Measurements from ENCODE around the gene CCSER1.
"Not testable (repeated sequence)": the region's sequence is repeated elsewhere in the genome, so short reads cannot be mapped to it uniquely, and the experiment has no call there.

The CCSER1 gene

GRCh38 chr4:90695411-90695810 lies 568.2 kb downstream of the CCSER1 start:
- Histone ChIP-seq H3K36me3 (ENCODE audit: insufficient read depth, low read length) (no peaks in the 10 kb centered on the region), H4K20me1 (ENCODE audit: insufficient read depth, low read length, poor library complexity, severe bottlenecking) (no peaks in the 10 kb centered on the region), H2AFZ (ENCODE audit: low read length) (no peak overlapping the region), H3F3A (ENCODE audit: low read depth) (no peaks in the 10 kb centered on the region), H3K9me3 (ENCODE audit: insufficient read depth, low read depth, low read length) (no peaks in the 10 kb centered on the region), H3K79me2 (ENCODE audit: insufficient read depth, low read length) (no peaks in the 10 kb centered on the region), H3K4me3 (ENCODE audit: low read length, poor library complexity, severe bottlenecking) (no peak overlapping the region), H3K9me2 (replicated peaks; ENCODE audit: low read depth, low read length) (no peaks in the 10 kb centered on the region), H3K9ac (ENCODE audit: low read depth, low read length, poor library complexity, severe bottlenecking) (no peak overlapping the region), H3K4me2 (ENCODE audit: low read depth, low read length, poor library complexity, severe bottlenecking) (no peak overlapping the region), H3K4me1 (ENCODE audit: insufficient read depth, low read length, poor library complexity, severe bottlenecking) (no peaks in the 10 kb centered on the region), H3K27me3 (ENCODE audit: insufficient read depth, low read length, poor library complexity, severe bottlenecking) (no peaks in the 10 kb centered on the region)
- no peak for TF ChIP-seq EZH2phosphoT487 (IDR thresholded peaks at IDR 0.05; ENCODE audit: borderline replicate concordance)

- H2AFZ ChIP-seq (ENCODE audit: low read length); H3F3A ChIP-seq (ENCODE audit: low read depth): not testable (repeated sequence)
These were observed 578.3 kb downstream of the CCSER1 start for GRCh38 chr4:90705501-90705900.

GRCh38 chr4:90715242-90715641 lies 588.0 kb downstream of the CCSER1 start:
- H3F3A ChIP-seq (ENCODE audit: low read depth): no peaks in the 10 kb centered on the region
- H3K9me2 ChIP-seq (replicated peaks; ENCODE audit: low read depth, low read length): no peaks in the 10 kb centered on the region
- H3K4me3 ChIP-seq (ENCODE audit: low read length, poor library complexity, severe bottlenecking): no peak overlapping the region
- no peaks in the 10 kb centered on the region for H4K20me1 ChIP-seq (ENCODE audit: insufficient read depth, low read length, poor library complexity, severe bottlenecking)
- H2AFZ ChIP-seq (ENCODE audit: low read length): no peak overlapping the region
- no peak overlapping the region for H3K4me2 ChIP-seq (ENCODE audit: low read depth, low read length, poor library complexity, severe bottlenecking)
- no peak for TF ChIP-seq CTCF (conservative IDR thresholded peaks at IDR 0.05; ENCODE audit: low read length)
- no peak for TF ChIP-seq EZH2phosphoT487 (IDR thresholded peaks at IDR 0.05; ENCODE audit: borderline replicate concordance)
- H3K79me2 ChIP-seq (ENCODE audit: insufficient read depth, low read length): no peaks in the 10 kb centered on the region
- no peaks in the 10 kb centered on the region for H3K9me3 ChIP-seq (ENCODE audit: insufficient read depth, low read depth, low read length)
- H3K4me1 ChIP-seq (ENCODE audit: insufficient read depth, low read length, poor library complexity, severe bottlenecking): no peaks in the 10 kb centered on the region
- no peaks in the 10 kb centered on the region for H3K36me3 ChIP-seq (ENCODE audit: insufficient read depth, low read length)
- H3K27me3 ChIP-seq (ENCODE audit: insufficient read depth, low read length, poor library complexity, severe bottlenecking): no peaks in the 10 kb centered on the region
- no peak overlapping the region for H3K9ac ChIP-seq (ENCODE audit: low read depth, low read length, poor library complexity, severe bottlenecking)

More at GRCh38 chr4:90705501-90705900, 578.3 kb downstream of the CCSER1 start:
- not testable (repeated sequence) for H3K4me1 ChIP-seq (ENCODE audit: insufficient read depth, low read length, poor library complexity, severe bottlenecking); H3K9me2 ChIP-seq (replicated peaks; ENCODE audit: low read depth, low read length); H3K4me3 ChIP-seq (ENCODE audit: low read length, poor library complexity, severe bottlenecking); H3K4me2 ChIP-seq (ENCODE audit: low read depth, low read length, poor library complexity, severe bottlenecking); H4K20me1 ChIP-seq (ENCODE audit: insufficient read depth, low read length, poor library complexity, severe bottlenecking); H3K36me3 ChIP-seq (ENCODE audit: insufficient read depth, low read length); H3K9ac ChIP-seq (ENCODE audit: low read depth, low read length, poor library complexity, severe bottlenecking); H3K79me2 ChIP-seq (ENCODE audit: insufficient read depth, low read length); H3K9me3 ChIP-seq (ENCODE audit: insufficient read depth, low read depth, low read length); H3K27me3 ChIP-seq (ENCODE audit: insufficient read depth, low read length, poor library complexity, severe bottlenecking)

DNA sequence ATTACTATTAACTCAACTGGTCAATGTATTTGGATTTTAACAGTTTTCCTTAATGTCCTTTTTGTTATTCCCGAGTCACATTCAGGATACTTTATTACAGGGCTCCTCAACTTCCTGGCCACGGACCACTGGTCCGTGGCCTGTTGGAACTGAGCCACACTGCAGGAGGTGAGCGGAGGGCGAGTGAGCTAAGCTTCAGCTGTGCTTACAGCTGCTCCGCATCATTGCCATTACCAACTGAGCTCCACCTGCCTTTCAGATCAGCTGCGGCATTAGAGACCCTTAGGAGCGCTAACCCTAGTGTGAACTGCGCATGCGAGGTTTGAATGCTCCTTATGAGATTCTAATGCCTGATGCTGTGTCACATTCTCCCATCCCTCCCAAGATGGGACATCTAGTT lies 591.7 kb downstream of the CCSER1 start:
- Histone ChIP-seq H3K79me2 (ENCODE audit: insufficient read depth, low read length) (no peaks in the 10 kb centered on the region), H3K9me3 (ENCODE audit: insufficient read depth, low read depth, low read length) (no peaks in the 10 kb centered on the region), H2AFZ (ENCODE audit: low read length) (no peak overlapping the region), H3K4me2 (ENCODE audit: low read depth, low read length, poor library complexity, severe bottlenecking) (no peak overlapping the region), H3K27me3 (ENCODE audit: insufficient read depth, low read length, poor library complexity, severe bottlenecking) (no peaks in the 10 kb centered on the region), H3K36me3 (ENCODE audit: insufficient read depth, low read length) (no peaks in the 10 kb centered on the region), H3K9ac (ENCODE audit: low read depth, low read length, poor library complexity, severe bottlenecking) (no peak overlapping the region), H3F3A (ENCODE audit: low read depth) (no peaks in the 10 kb centered on the region), H3K4me3 (ENCODE audit: low read length, poor library complexity, severe bottlenecking) (no peak overlapping the region), H3K9me2 (replicated peaks; ENCODE audit: low read depth, low read length) (no peaks in the 10 kb centered on the region), H4K20me1 (ENCODE audit: insufficient read depth, low read length, poor library complexity, severe bottlenecking) (no peaks in the 10 kb centered on the region), H3K4me1 (ENCODE audit: insufficient read depth, low read length, poor library complexity, severe bottlenecking) (no peaks in the 10 kb centered on the region)
- TF ChIP-seq CTCF (conservative IDR thresholded peaks at IDR 0.05; ENCODE audit: low read length): no peak
- TF ChIP-seq EZH2phosphoT487 (IDR thresholded peaks at IDR 0.05; ENCODE audit: borderline replicate concordance): no peak

All from Loucy (cell line).